Common myeloid progenitor, CD34-positive (primary cell): ENCODE measurements around the gene PLPP4. TPM values are rescaled to one million over a fixed set of nuclear protein-coding genes. Genes with fewer than 3 reads are reported as not detected.

Experiments used
- CTCF ChIA-PET: fragments of 350-600 bp; sonication (Branson Sonifier 250); formaldehyde crosslinking; loops from one replicate; lab custom pipeline; 2021; ENCODE audit warnings: antibody characterized with exemption; lab: Charles Lee
- POLR2A ChIA-PET: fragments of 350-600 bp; sonication (Branson Sonifier 250); formaldehyde crosslinking; loops from one replicate; lab custom pipeline; 2021; ENCODE audit warnings: antibody characterized with exemption; lab: Charles Lee
- DNase-seq, 3 donors: peaks; one replicate each; pipeline versions ENCODE4 v3.0.0 to v3.0.0-alpha.2; 2013
- H3K27ac ChIP-seq, 2 experiments: 1 replicate in 1 of 2; 2 replicates in 1 of 2; pipeline ENCODE4 v1.7.0; 2013; ENCODE audit warnings: inconsistent platforms in 2 of 2, low read length in 2 of 2, mild to moderate bottlenecking in 2 of 2, low read depth in 1 of 2, moderate library complexity in 1 of 2; ENCODE audit not compliant: severe bottlenecking in 2 of 2, insufficient read depth in 1 of 2, poor library complexity in 1 of 2
- H3K27me3 ChIP-seq, 5 experiments: replicated peaks in 2 of 5; 1 replicate in 3 of 5; 2 replicates in 2 of 5; pipeline versions ENCODE4 v1.6.1 to v1.7.0; 2013; ENCODE audit warnings: low read length in 4 of 5, mild to moderate bottlenecking in 2 of 5, moderate library complexity in 2 of 5, inconsistent platforms in 1 of 5; ENCODE audit not compliant: insufficient read depth in 5 of 5, control insufficient read depth in 4 of 5
- H3K36me3 ChIP-seq, 4 experiments: 1 replicate in 2 of 4; 2 replicates in 2 of 4; pipeline versions ENCODE4 v1.6.1 to v1.7.0; 2013; ENCODE audit warnings: low read length in 3 of 4, control low read depth in 1 of 4, mild to moderate bottlenecking in 1 of 4; ENCODE audit not compliant: control insufficient read depth in 4 of 4, insufficient read depth in 4 of 4
- H3K4me1 ChIP-seq, 4 experiments: 1 replicate in 3 of 4; 2 replicates in 1 of 4; pipeline versions ENCODE4 v1.6.1 to v1.7.1; 2013; ENCODE audit warnings: low read length in 3 of 4, mild to moderate bottlenecking in 3 of 4, control low read depth in 1 of 4, inconsistent platforms in 1 of 4, moderate library complexity in 1 of 4; ENCODE audit not compliant: control insufficient read depth in 4 of 4, insufficient read depth in 4 of 4; ENCODE audit errors: control extremely low read depth in 1 of 4
- H3K4me3 ChIP-seq, 7 experiments: 1 replicate in 4 of 7; 2 replicates in 3 of 7; pipeline versions ENCODE4 v1.5.1 to v1.7.0; 2013; ENCODE audit warnings: mild to moderate bottlenecking in 7 of 7, low read length in 6 of 7, moderate library complexity in 6 of 7, inconsistent platforms in 2 of 7, low read depth in 2 of 7, control low read depth in 1 of 7; ENCODE audit not compliant: insufficient read depth in 4 of 7, control insufficient read depth in 1 of 7; ENCODE audit errors: extremely low read depth in 1 of 7
- H3K9me3 ChIP-seq, 5 experiments: 1 replicate in 4 of 5; 2 replicates in 1 of 5; pipeline versions ENCODE4 v1.6.1 to v1.7.1; 2013; ENCODE audit warnings: low read length in 4 of 5, mild to moderate bottlenecking in 2 of 5, inconsistent platforms in 1 of 5, low read depth in 1 of 5, moderate library complexity in 1 of 5; ENCODE audit not compliant: control insufficient read depth in 4 of 5, insufficient read depth in 2 of 5; ENCODE audit errors: control extremely low read depth in 1 of 5
- WGBS: methylation state at CpG from one replicate; pipeline ENCODE4 v1.1.5; 2013; ENCODE audit not compliant: insufficient coverage; 5-methylcytosine and 5-hydroxymethylcytosine counted together
- polyA plus RNA-seq: library from polyadenylated mRNA; unstranded; fragments of 120-200 nt; gene quantifications from one replicate; pipeline ENCODE4 v1.2.1, GENCODE V29; 2013

PLPP4 gene
- polyA plus RNA-seq, result 0.11 TPM

DNA sequence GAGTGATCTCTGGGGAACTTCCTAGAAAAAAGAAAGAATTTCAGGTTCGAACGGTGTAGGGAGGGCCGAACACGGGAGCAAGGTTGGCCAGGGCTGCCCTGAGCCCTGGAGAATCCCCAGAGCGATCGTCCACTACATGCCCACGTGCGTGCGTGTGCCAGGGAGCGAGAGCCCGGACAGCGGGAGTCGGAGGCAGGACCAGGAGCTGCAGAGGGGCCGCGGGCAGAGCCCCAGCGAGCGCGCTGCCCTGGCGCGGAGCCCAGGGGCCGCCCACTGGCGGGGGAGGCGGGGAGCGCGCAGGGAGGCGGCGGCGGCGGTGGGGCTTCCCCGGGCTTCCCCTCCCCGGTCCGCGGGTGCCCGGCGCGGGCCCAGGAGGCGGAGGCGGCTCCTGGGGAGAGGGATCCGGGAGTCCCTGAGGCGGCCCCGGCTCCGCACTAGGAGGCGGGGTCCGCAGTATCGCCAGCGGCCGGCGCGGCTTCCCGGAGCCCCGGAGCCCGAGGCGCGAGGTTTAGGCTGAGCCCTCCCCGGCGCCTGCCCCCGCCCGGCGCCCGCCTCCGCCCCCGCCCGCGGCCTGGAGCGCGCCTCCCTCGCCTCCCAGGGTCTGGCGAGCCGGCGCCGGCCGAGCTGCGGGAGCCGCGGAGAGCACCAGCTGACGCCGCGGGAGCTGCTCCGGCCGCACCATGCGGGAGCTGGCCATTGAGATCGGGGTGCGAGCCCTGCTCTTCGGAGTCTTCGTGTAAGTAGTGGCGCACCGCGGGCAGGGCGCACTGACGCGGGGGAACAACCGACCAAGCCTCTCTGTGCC lies at the start of gene PLPP4:
Gene PLPP4 (plus strand): TSS at position 602 of the 805 bp plus-strand sequence. CDS start 79 bp downstream, at position 681.
- Histone ChIP-seq H3K4me1 (peaks cover 0 to 16% (median 13%) of the 10 kb centered on the region in 4 experiments), H3K27me3 (peaks cover 3 to 79% (median 45%) of the 10 kb centered on the region in 5 experiments), H3K9me3 (no peaks in the 10 kb centered on the region), H3K36me3 (no peaks in the 10 kb centered on the region), H3K27ac (no peak within 1 kb of the TSS), H3K4me3 (peak within 1 kb of the TSS; percentile 40 to 77 (median 58))
- POLR2A ChIA-PET, result no interaction called here
- under 1% methylated on average over 57 of the region's 92 CpGs for WGBS
- CTCF ChIA-PET, result interaction anchor here (0.5 kb wide), 1 partner anchor 552 kb away, joined by 5 read pairs; no protein-coding TSS in a partner anchor
- DNase-seq, result peak; percentile 22 to 69 (median 66)

DNA sequence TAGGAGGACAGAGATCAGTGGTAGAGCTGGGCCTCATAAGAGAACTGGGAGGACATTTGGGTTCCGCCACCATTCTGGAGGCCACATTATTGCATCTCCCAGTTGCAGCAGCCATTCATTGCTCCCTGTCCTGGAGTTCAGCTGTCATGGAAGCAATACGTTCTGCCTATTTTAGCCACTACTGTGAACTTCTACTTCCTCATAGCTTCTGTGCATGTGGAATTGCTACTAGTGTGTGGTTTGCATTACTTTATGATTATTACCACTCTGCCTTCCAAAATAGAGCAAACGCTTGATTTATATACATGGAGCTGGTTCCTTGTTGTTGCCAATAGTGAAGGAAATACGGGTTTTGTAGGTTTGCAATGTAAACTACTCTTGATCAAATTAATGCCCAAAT lies 47.2 kb upstream of the PLPP4 start:
- 80% methylated on average over 2 of the region's 4 CpGs for WGBS
- DNase-seq, result no peak
- Histone ChIP-seq H3K27ac (no peak overlapping the region), H3K4me1 (no peaks in the 10 kb centered on the region), H3K4me3 (no peak overlapping the region), H3K9me3 (peaks cover 0 to 2% (median 0%) of the 10 kb centered on the region in 5 experiments), H3K27me3 (no peaks in the 10 kb centered on the region), H3K36me3 (no peaks in the 10 kb centered on the region)
- ChIA-PET POLR2A (no interaction called here), CTCF (interaction anchor here (0.9 kb wide), 1 partner anchor 301 kb away, joined by 3 read pairs; no protein-coding TSS in a partner anchor)

DNA sequence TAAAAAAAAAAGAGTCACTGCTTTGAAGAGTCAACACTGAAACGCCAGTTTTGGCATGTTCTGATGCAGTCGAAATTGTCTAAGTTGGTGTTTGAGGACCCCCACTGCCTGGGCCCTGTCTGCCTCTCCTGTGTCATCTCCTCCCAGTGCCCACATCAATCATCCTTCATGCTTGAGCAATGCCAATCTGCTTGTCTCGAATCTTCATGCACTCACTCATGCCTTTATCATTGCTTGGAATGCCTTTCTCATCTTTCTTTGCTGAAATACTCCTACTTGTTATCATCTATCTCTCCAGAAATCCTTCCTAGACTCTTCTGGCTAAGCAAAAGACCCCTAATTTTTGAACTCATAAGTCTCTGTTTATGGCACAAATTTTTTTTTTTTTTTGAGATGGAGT lies 42.1 kb upstream of the PLPP4 start:
- 94% methylated on average over 3 of the region's 3 CpGs for WGBS
- Histone ChIP-seq H3K4me3 (no peak overlapping the region), H3K36me3 (no peaks in the 10 kb centered on the region), H3K27me3 (no peaks in the 10 kb centered on the region), H3K4me1 (no peaks in the 10 kb centered on the region), H3K9me3 (no peaks in the 10 kb centered on the region), H3K27ac (no peak overlapping the region)
- POLR2A ChIA-PET, result no interaction called here
- CTCF ChIA-PET, result no interaction called here
- DNase-seq, result no peak

DNA sequence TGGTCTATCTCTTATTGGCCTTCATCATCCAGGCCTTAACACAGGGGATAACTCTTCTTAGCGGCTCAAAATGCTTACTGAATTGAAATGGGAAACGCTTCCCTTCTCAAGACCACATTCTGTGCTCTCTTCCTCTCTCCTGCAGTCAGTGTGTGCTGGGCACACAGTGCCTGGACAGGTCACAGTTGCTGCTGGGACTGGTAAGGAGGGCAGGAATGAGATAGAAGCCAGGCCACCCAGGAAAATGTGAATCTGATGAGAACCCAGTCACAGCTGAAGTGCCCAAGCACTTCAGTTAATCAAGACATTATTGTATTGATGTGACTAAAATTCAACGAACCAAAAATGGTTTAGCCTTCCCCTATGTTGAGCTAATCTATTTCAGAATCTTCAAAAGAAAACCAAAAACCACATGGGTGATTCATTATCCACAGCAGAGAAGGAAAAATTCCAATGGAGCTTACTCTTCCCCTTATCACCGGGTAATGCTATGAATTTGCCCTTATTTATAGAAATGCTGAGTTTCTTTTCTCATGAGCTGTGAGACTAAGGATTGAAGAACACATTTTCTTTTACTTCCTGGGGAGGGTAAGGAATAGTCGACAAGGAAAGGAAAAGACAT lies 41.2 kb upstream of the PLPP4 start:
- CTCF ChIA-PET, result interaction anchor here (0.9 kb wide), 1 partner anchor 462 kb away, joined by 3 read pairs; no protein-coding TSS in a partner anchor
- 90% methylated on average over 2 of the region's 5 CpGs for whole genome bisulfite sequencing

DNA sequence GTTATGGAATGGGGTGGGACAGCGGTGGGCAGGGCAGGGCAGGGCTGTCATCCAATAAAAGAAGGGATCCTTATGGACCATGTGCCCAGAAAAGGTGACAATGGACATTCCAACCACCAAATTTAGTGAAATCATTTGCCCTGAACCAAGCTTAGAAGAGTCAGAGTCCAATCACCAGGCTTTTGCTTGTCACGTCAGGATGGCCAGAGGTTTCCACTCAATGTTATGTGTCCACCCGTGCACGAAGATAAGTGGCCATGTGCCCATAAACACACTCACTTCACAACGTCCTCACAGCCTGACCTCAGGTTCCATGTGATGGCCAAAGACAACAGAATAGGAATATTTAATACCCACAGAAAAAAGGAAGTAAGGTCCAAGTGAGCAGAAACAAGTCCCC lies 36.6 kb upstream of the PLPP4 start:
- H3K4me1 ChIP-seq, result no peaks in the 10 kb centered on the region
- H3K4me3 ChIP-seq, result no peak overlapping the region
- H3K9me3 ChIP-seq, result peaks cover 0 to 2% (median 0%) of the 10 kb centered on the region in 5 experiments
- no peak overlapping the region for H3K27ac ChIP-seq
- ChIA-PET POLR2A (no interaction called here), CTCF (interaction anchor here (1.3 kb wide), 1 partner anchor 60 kb away, joined by 3 read pairs; no protein-coding TSS in a partner anchor)
- H3K36me3 ChIP-seq, result no peaks in the 10 kb centered on the region
- peak in 1 of 3 donors; percentile 16 for DNase-seq
- H3K27me3 ChIP-seq, result no peaks in the 10 kb centered on the region
- 100% methylated on average over 1 of the region's 5 CpGs for WGBS

More for the DNA sequence above, 41.2 kb upstream of the PLPP4 start:
- no peak for DNase-seq
- Histone ChIP-seq H3K36me3 (no peaks in the 10 kb centered on the region), H3K4me1 (no peaks in the 10 kb centered on the region), H3K4me3 (no peak overlapping the region), H3K9me3 (no peaks in the 10 kb centered on the region), H3K27ac (no peak overlapping the region), H3K27me3 (no peaks in the 10 kb centered on the region)
- POLR2A ChIA-PET, result no interaction called here

DNA sequence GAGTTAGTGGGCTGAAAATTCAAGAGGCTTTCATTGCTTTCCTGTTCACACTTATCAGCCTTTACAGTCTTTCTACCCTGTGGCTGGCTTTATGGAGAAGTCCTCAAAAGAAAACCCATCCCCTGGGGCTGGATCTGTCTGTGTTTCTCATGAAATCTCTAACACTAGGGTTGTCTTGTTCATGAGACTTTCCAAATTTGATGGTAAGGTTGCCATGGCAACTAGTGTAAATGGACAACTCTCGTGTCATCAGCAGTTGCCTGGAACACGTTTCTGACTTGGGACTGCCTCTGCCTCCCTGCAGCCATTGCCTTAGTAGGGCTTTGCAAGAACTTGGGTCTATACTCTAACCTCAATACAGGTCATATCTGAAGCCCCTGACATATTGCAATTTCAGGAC lies 35.8 kb upstream of the PLPP4 start:
- H3K27ac ChIP-seq, result no peak overlapping the region
- no peaks in the 10 kb centered on the region for H3K27me3 ChIP-seq
- WGBS, result no CpG with 5 or more reads among the region's 2 CpGs
- ChIA-PET POLR2A (no interaction called here), CTCF (no interaction called here)
- H3K4me1 ChIP-seq, result no peaks in the 10 kb centered on the region
- H3K9me3 ChIP-seq, result peaks cover 0 to 2% (median 0%) of the 10 kb centered on the region in 5 experiments
- no peaks in the 10 kb centered on the region for H3K36me3 ChIP-seq
- DNase-seq, result peak in 1 of 3 donors; percentile 14
- H3K4me3 ChIP-seq, result no peak overlapping the region
